Endothelial cell of umbilical vein (primary cell): ENCODE data around the gene PRR19. TPM values are rescaled to one million over a fixed set of nuclear protein-coding genes. Genes with fewer than 3 reads are reported as not detected.

Experiments used
- BruUV-seq: library from RNA; stranded (reverse); fragments of 400-500 nt; replicated peaks from 2 replicates; lab custom pipeline; 2021; lab: Mats Ljungman, UMichigan
- CTCF ChIA-PET: fragments of 300-600, 350-600 bp; sonication (Branson Sonifier 250); formaldehyde crosslinking; loops from one replicate; lab custom pipeline; 2021; ENCODE audit warnings: antibody characterized with exemption, inconsistent platforms; lab: Charles Lee
- POLR2A ChIA-PET: fragments of 300-600, 350-600 bp; sonication (Branson Sonifier 250); formaldehyde crosslinking; loops from one replicate; lab custom pipeline; 2021; ENCODE audit warnings: antibody characterized with exemption, inconsistent platforms; lab: Charles Lee
- DNase-seq: peaks from one replicate; pipeline ENCODE4 v3.0.0-alpha.2; 2011; ENCODE audit warnings: low read depth, low spot score
- FAIRE-seq: peaks from 2 replicates; lab custom pipeline; 2011; peaks lifted over from hg19 to GRCh38; lab: Jason Lieb, UNC
- H2AFZ ChIP-seq: 2 replicates; pipeline ENCODE4 v1.6.0; 2012; ENCODE audit warnings: low read depth, low read length, control low read depth, inconsistent platforms
- H3K27ac ChIP-seq: 2 replicates; pipeline ENCODE4 v1.5.1; 2011; ENCODE audit warnings: low read depth, mild to moderate bottlenecking, control low read depth, low read length, moderate library complexity; ENCODE audit not compliant: insufficient read depth
- H3K27me3 ChIP-seq, 2 experiments: 2 replicates each; pipeline versions ENCODE4 v1.6.0 to v1.6.1; 2011; ENCODE audit warnings: low read length in 2 of 2, mixed read lengths in 1 of 2; ENCODE audit not compliant: control insufficient read depth in 2 of 2, insufficient read depth in 2 of 2
- H3K36me3 ChIP-seq, 2 experiments: 2 replicates in 1 of 2; 3 replicates in 1 of 2; pipeline ENCODE4 v1.5.1; 2011; ENCODE audit warnings: low read length in 2 of 2, mild to moderate bottlenecking in 1 of 2, moderate library complexity in 1 of 2; ENCODE audit not compliant: control insufficient read depth in 2 of 2, insufficient read depth in 2 of 2; ENCODE audit errors: extremely low read depth in 1 of 2
- H3K4me1 ChIP-seq: 3 replicates; pipeline ENCODE4 v1.5.1; 2011; ENCODE audit warnings: mild to moderate bottlenecking, low read length; ENCODE audit not compliant: control insufficient read depth, insufficient read depth; ENCODE audit errors: extremely low read depth
- H3K4me2 ChIP-seq: 2 replicates; pipeline ENCODE4 v1.6.1; 2011; ENCODE audit warnings: low read length, control low read depth, mixed read lengths; ENCODE audit not compliant: insufficient read depth
- H3K4me3 ChIP-seq, 3 experiments: fragments of 200-600 bp in 1 of 3; sonication (generic), shearing (Covaris generic) in 1 of 3; replicated peaks in 1 of 3; 2 replicates each; pipeline ENCODE4 v1.5.1; 2011 to 2016; ENCODE audit warnings: control low read depth in 3 of 3, low read length in 3 of 3, mild to moderate bottlenecking in 2 of 3, inconsistent platforms in 1 of 3, low read depth in 1 of 3, moderate library complexity in 1 of 3; ENCODE audit not compliant: insufficient read depth in 1 of 3
- H3K79me2 ChIP-seq: 2 replicates; pipeline ENCODE4 v1.6.0; 2012; ENCODE audit warnings: low read length, inconsistent platforms; ENCODE audit not compliant: control insufficient read depth, insufficient read depth
- H3K9ac ChIP-seq: replicated peaks from 2 replicates; pipeline ENCODE3; 2011; ENCODE audit warnings: low read length, control low read depth; ENCODE audit not compliant: insufficient read depth; ENCODE audit errors: extremely low read depth
- H3K9me1 ChIP-seq: replicated peaks from 3 replicates; pipeline ENCODE4 v1.6.0; 2011; ENCODE audit warnings: mild to moderate bottlenecking, low read length; ENCODE audit not compliant: control insufficient read depth, insufficient read depth; ENCODE audit errors: extremely low read depth
- H3K9me3 ChIP-seq: replicated peaks from 2 replicates; pipeline ENCODE4 v1.5.1; 2012; ENCODE audit warnings: low read length, inconsistent platforms; ENCODE audit not compliant: control insufficient read depth, insufficient read depth
- H4K20me1 ChIP-seq: replicated peaks from 2 replicates; pipeline ENCODE3; 2011; ENCODE audit warnings: mild to moderate bottlenecking, low read length; ENCODE audit not compliant: control insufficient read depth, insufficient read depth; ENCODE audit errors: extremely low read depth
- EZH2 ChIP-seq: IDR thresholded peaks from 2 replicates; pipeline ENCODE4 v1.6.1; 2012; ENCODE audit warnings: borderline replicate concordance, low read depth, mild to moderate bottlenecking, moderate library complexity, low read length, inconsistent platforms; ENCODE audit not compliant: severe bottlenecking
- FOS ChIP-seq: IDR thresholded peaks from 2 replicates; pipeline ENCODE4 v1.6.1; 2011; ENCODE audit warnings: mild to moderate bottlenecking, low read length, moderate library complexity, borderline replicate concordance; ENCODE audit not compliant: insufficient read depth
- GATA2 ChIP-seq: IDR thresholded peaks from 2 replicates; pipeline ENCODE4 v1.7.0; 2011; ENCODE audit warnings: low read depth, mild to moderate bottlenecking, moderate library complexity, mixed read lengths, low read length; ENCODE audit not compliant: insufficient read length, insufficient read depth
- JUN ChIP-seq: IDR thresholded peaks from 2 replicates; pipeline ENCODE4 v1.6.1; 2011; ENCODE audit warnings: borderline replicate concordance, low read depth; ENCODE audit not compliant: insufficient read length, insufficient read depth
- MYC ChIP-seq: IDR thresholded peaks from one replicate; pipeline ENCODE4 v1.6.1; 2011; ENCODE audit warnings: mild to moderate bottlenecking, low read depth, low read length
- POLR2A ChIP-seq: IDR thresholded peaks from 2 replicates; pipeline ENCODE4 v1.6.1; 2012; ENCODE audit warnings: low read depth, mild to moderate bottlenecking, control low read depth, low read length
- POLR2AphosphoS5 ChIP-seq: IDR thresholded peaks from 2 replicates; pipeline ENCODE4 v1.6.1; 2012; ENCODE audit warnings: low read depth, mild to moderate bottlenecking, control low read depth, low read length, moderate library complexity; ENCODE audit not compliant: insufficient read depth
- dilution Hi-C: fragments of 300-500 bp; cut with MboI; formaldehyde crosslinking; loops from one replicate; pipeline ENCODE4 v1.15.0; 2019; ENCODE audit warnings: low sequenced_read_pairs; ENCODE audit not compliant: extremely low pct_ligation_motif_present
- intact Hi-C: fragments of 100-400 bp; cut with micrococcal nuclease; formaldehyde crosslinking; loops from one replicate; pipeline ENCODE4 v1.10.0; 2022
- polyA plus RNA-seq, 4 experiments: library from polyadenylated mRNA; depleted of rRNA in 3 of 4; stranded (reverse) in 3 of 4; unstranded in 1 of 4; fragments of >200 nt; gene quantifications; 2 replicates each; pipeline versions ENCODE4 v1.2.1 to v1.2.3, GENCODE V29; 2011 to 2012; ENCODE audit warnings: missing spikeins in 1 of 4
- total RNA-seq: library from RNA; stranded (reverse); gene quantifications from 2 replicates; pipeline ENCODE4 v1.2.3, GENCODE V29; 2021
- TF ChIP-seq, protein P1 (sequence below): IDR thresholded peaks from 2 replicates; pipeline ENCODE4 v1.6.1; 2011; ENCODE audit not compliant: insufficient read depth, insufficient read length
- TF ChIP-seq, protein P2 (sequence below), 2 donors: IDR thresholded peaks; 1 replicate in 1 of 2; 2 replicates in 1 of 2; pipeline ENCODE4 v1.5.1; 2011; ENCODE audit warnings: low read length in 2 of 2, mild to moderate bottlenecking in 2 of 2, moderate library complexity in 2 of 2, control low read depth in 1 of 2, inconsistent platforms in 1 of 2, low read depth in 1 of 2; ENCODE audit not compliant: insufficient read depth in 1 of 2; ENCODE audit errors: extremely low read depth in 1 of 2

The PRR19 gene
- total and polyA plus RNA-seq, 2 donors (not counting 3 experiments of a cell fraction or from before 2014, with no cell fraction given): 1.0 to 1.4 TPM

DNA sequence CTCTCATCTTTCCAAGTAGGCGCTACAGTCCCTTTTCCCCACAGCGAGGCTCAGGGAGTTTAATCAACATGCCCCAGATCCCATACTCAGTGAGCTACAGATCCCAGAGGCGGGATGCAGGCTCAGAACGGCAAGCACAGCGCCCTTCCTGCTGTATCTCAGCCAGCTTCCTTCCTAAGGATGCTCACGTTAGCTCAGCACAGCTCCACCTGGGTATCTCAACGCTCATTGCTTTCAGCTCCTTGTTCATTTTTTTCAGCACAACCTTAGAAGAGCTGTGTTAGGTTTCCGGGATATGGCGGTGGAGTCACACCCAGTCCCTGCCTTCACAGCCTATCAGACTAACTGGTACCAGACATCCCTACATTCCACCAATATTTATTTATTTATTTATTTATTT lies 20.4 kb downstream of the PRR19 start:
- ChIA-PET POLR2A (no interaction called here), CTCF (interaction anchor here (0.7 to 2.0 kb wide), 6 partner anchors 11 to 116 kb away, joined by 3 to 7 read pairs (median 4); partner anchors contain the start of gene PAFAH1B3)
- BruUV-seq: no TSS peak
- Histone ChIP-seq H3K9me3 (no peaks in the 10 kb centered on the region), H3K79me2 (peaks cover 3% of the 10 kb centered on the region), H3K9ac (no peak overlapping the region), H3K27me3 (peaks cover 19 to 27% of the 10 kb centered on the region in 2 experiments), H3K9me1 (no peaks in the 10 kb centered on the region), H4K20me1 (no peaks in the 10 kb centered on the region), H2AFZ (no peak overlapping the region), H3K36me3 (no peaks in the 10 kb centered on the region), H3K27ac (no peak overlapping the region), H3K4me2 (no peak overlapping the region), H3K4me1 (peaks cover 8% of the 10 kb centered on the region), H3K4me3 (no peak overlapping the region)
- DNase-seq (no peak), FAIRE-seq (no peak)
- intact Hi-C loops (no loop called here), dilution Hi-C loops (no loop called here)
- TF ChIP-seq GATA2 (no peak), JUN (no peak), MYC (no peak), FOS (no peak), POLR2AphosphoS5 (no peak), EZH2 (no peak), POLR2A (no peak)
- TF ChIP-seq, protein P1, sequence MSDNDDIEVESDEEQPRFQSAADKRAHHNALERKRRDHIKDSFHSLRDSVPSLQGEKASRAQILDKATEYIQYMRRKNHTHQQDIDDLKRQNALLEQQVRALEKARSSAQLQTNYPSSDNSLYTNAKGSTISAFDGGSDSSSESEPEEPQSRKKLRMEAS: no peak
- TF ChIP-seq, protein P2, sequence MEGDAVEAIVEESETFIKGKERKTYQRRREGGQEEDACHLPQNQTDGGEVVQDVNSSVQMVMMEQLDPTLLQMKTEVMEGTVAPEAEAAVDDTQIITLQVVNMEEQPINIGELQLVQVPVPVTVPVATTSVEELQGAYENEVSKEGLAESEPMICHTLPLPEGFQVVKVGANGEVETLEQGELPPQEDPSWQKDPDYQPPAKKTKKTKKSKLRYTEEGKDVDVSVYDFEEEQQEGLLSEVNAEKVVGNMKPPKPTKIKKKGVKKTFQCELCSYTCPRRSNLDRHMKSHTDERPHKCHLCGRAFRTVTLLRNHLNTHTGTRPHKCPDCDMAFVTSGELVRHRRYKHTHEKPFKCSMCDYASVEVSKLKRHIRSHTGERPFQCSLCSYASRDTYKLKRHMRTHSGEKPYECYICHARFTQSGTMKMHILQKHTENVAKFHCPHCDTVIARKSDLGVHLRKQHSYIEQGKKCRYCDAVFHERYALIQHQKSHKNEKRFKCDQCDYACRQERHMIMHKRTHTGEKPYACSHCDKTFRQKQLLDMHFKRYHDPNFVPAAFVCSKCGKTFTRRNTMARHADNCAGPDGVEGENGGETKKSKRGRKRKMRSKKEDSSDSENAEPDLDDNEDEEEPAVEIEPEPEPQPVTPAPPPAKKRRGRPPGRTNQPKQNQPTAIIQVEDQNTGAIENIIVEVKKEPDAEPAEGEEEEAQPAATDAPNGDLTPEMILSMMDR (IDR thresholded peaks at IDR 0.05; ENCODE audit: extremely low read depth in 1 of 2, insufficient read depth in 1 of 2, low read depth in 1 of 2, low read length in 2 of 2): no peak
